Stimulated activated CD8-positive, alpha-beta memory T cell treated with anti-CD3 and anti-CD28 coated beads, Interleukin-12 subunit alpha, Interleukin-12 subunit beta, amount 100 ng/mL, for 24 hours (primary cell): ENCODE measurements around the gene GALNT2.

Experiments
- DNase-seq: peaks from one replicate; pipeline ENCODE4 v3.0.0-alpha.2; 2020; ENCODE audit errors: extremely low read depth

The GALNT2 gene

GRCh38 chr1:230261928-230262650 lies 195.1 kb downstream of the GALNT2 start:
- no peak for DNase-seq

DNA sequence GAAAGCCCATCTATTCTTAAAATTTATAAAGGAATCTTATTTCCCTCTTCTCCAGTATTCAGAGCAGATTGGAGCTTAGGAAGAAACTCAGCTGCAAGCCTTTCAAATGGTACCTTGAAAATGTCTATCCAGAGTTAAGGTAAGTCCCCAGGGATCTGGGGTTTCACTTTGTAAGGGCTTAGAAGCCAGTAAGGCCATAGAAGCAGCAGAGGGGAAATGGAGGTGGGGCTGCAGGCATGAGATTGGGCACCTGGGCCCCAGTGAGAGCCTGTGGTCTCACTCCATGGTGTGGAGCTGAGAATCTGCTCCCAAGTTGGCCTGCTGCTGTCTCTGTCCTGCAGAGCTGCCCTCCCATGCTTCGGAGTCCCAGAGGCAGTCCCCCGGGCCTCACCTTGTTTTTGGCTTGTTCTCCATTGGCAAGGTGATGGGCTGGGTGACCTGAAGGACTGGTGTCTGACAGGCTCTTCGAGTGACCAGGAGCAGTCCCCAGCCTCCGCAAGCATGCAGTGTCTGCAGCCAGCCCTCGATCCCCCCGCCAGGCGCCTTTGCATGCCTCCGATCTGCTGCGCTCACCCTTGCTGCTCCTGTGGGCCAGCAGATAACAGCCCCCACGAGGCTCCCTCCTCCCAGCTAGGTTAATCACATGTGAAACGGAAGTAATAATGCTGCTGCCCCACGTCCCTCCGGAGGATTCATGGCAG lies 196.0 kb downstream of the GALNT2 start:
- no peak for DNase-seq

GRCh38 chr1:230263568-230264195 lies 196.6 kb downstream of the GALNT2 start:
- no peak for DNase-seq

- DNase-seq: no peak
Observed at GRCh38 chr1:230264342-230264741, 197.3 kb downstream of the GALNT2 start.

- DNase-seq: no peak
Observed at GRCh38 chr1:230265200-230266115, 198.4 kb downstream of the GALNT2 start.

DNA sequence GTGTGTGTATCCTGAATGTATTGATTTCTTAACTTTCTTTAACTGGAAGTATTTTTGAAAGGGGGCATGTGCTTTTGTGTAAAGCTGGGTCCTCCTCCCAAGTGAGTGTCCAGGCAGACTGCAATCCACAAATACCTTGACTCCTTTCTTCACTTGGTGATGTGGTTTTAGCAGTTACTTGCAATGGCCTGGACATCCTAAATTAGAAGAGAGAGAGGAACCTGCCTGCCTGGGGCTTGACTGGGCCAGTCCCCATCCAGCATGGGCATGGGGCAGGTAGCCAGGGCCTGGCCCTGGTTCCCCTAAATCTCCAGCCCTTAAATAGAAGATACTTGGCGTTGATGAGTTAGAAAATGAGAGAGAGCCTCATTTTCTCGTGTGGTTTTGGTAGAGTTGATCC lies 199.4 kb downstream of the GALNT2 start:
- no peak for DNase-seq

- DNase-seq: no peak
Observed at GRCh38 chr1:230267338-230268065, 200.5 kb downstream of the GALNT2 start.

GRCh38 chr1:230268371-230269170 lies 201.5 kb downstream of the GALNT2 start:
- DNase-seq: no peak

DNA sequence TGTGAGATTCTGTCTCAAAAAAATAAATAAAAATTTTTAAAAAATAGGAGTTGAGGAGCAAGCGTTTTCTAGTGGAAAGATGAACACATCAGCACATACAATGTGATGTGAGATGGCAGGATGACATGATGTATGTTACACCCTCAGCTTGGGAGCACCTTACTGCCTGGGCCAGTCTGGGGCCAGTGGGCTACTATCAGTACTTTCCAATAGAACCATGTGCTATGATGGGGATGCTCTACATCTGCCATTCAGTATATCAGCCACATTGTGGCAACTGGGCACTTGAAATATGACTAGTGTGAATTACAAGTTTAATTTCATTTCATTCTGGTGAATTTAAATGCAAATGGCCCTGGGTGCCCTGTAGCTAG lies 203.1 kb downstream of the GALNT2 start:
- DNase-seq: no peak

DNA sequence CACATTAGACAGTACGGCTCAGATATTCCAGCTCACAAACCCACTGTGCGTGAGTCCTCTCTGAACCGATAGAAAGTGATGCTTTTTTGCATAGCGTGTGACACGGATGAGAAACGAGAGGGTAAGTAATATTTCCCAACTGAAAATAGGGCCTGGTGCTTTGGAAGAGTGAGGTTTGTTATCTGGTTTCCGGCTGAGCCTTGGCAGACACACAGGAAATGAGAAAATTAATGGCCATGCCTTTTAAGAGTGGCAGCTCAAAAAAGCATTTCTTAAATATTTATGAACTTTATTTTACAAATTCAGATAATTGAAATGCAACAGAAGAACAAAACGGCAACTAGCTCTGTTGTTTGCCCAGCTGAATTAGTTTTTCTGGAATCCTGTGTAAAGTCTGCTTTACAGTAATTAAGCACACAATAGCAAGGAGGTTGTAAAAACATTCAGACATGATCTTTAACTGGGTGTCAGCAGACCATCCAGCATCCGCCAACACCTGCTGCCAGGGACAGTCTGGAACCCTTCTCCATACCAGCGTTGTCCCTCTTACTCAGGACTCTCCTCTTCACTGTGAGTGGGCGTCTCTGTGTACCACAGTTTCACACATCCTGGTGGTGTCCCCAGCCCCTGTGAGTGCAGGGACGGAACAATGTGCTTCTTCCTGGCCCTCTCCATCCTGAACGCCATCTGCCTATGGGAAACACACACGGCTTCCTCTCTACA lies 203.7 kb downstream of the GALNT2 start:
- no peak for DNase-seq

GRCh38 chr1:230271300-230272035 lies 204.4 kb downstream of the GALNT2 start:
- DNase-seq: no peak

GRCh38 chr1:230272557-230272956 lies 205.5 kb downstream of the GALNT2 start:
- no peak for DNase-seq

GRCh38 chr1:230273141-230273710 lies 206.2 kb downstream of the GALNT2 start:
- no peak for DNase-seq

GRCh38 chr1:230274254-230274653 lies 207.2 kb downstream of the GALNT2 start:
- DNase-seq: no peak

DNA sequence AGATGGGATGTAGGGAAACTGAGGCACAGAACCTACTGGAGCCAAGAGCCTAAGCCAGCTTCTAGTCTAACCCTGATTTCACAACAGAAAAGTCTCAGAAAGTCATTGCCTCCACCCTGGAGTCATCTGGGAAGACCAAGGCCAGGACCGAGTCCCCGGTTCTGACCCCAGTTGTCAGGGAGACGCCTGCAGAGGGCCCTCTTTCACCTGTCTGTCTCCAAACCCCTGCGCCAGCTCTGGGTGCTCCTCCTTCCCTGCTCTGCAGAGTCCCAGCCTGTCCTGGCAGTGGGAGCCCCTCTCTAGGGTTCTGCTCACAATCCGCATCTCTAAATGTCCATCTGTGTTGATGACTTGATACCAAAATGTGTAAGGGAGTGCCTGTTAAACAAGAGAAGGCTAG lies 209.4 kb downstream of the GALNT2 start:
- DNase-seq: no peak

- no peak for DNase-seq
Observed at GRCh38 chr1:230277201-230278025, 210.4 kb downstream of the GALNT2 start.

DNA sequence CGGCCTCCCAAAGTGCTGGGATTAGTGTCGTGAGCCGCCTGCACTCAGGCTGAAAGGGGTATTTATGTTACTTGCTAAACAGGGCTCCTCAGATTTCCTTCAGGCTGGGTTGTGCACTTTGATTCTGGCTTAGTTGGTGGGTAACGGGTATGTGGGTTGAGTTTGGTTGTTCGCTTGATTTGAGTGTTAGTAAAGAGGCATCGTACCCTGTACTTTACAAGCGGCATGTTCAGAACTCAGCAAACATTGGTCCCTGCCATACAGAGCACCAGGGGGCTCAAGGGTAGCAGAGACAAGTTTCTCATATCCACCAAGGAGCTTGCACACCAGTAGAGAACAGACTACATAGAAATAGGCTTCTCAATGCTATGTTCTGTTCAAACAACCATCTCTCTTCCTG lies 211.3 kb downstream of the GALNT2 start:
- DNase-seq: no peak
